WTC11 (cell line): ENCODE measurements around the gene SLCO4A1.

Experiments used
- CTCF ChIP-seq: fragments of 200-600 bp; IDR thresholded peaks from 2 replicates; pipeline ENCODE4 v1.8.0; 2022; ENCODE audit warnings: antibody characterized with exemption
- ESRRA ChIP-seq: sonication (generic); formaldehyde crosslinking; IDR thresholded peaks from 2 replicates; pipeline ENCODE4 v1.8.1; 2022; ENCODE audit warnings: mild to moderate bottlenecking, missing genetic modification reagents, borderline replicate concordance
- MXD4 ChIP-seq: fragments of 250-450 bp; sonication (Bioruptor Pico); IDR thresholded peaks from 2 replicates; pipeline ENCODE4 v1.8.0; 2021; ENCODE audit warnings: mild to moderate bottlenecking, moderate library complexity, borderline replicate concordance
- NFYB ChIP-seq: sonication (generic); formaldehyde crosslinking; conservative IDR thresholded peaks from 2 replicates; pipeline ENCODE4 v1.8.0; 2022; ENCODE audit warnings: low read depth, missing genetic modification reagents
- SOX15 ChIP-seq: fragments of 250-450 bp; sonication (Bioruptor Pico); IDR thresholded peaks from 2 replicates; pipeline ENCODE4 v1.9.0; 2021; ENCODE audit warnings: mild to moderate bottlenecking
- ZBTB43 ChIP-seq: sonication (generic); formaldehyde crosslinking; IDR thresholded peaks from 2 replicates; pipeline ENCODE4 v1.8.1; 2023; ENCODE audit warnings: mild to moderate bottlenecking, missing genetic modification reagents

DNA sequence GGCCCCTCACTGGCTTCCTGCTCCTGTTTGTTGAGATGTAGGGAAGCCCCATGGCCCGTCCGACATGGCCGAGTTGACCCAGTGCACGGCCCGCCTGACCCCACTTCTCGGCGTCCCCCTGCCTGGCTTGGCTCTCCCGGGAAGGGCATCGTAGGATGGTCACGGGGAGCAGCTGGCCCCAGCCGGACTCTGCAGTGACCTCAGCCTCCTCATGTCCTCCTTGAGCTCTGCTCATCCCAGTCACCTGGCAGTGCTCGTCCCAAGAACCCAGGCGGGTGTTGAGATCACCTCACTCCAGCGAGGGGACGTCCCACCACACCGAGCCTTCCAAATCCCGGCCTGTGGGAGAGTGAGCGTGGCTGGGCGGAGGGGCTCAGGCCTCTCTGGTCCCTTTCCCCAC is 15.7 kb downstream of the SLCO4A1 start:
- TF ChIP-seq MXD4 (CRISPR knock-in tag) (no peak), CTCF (no peak), ESRRA (CRISPR knock-in tag) (no peak), NFYB (CRISPR knock-in tag) (no peak), ZBTB43 (CRISPR knock-in tag) (no peak), SOX15 (CRISPR knock-in tag) (no peak)
